Endothelial cell of umbilical vein (primary cell): ENCODE measurements around the gene FOLR2. TPM values are rescaled to one million over a fixed set of nuclear protein-coding genes. Genes with fewer than 3 reads are reported as not detected.

ENCODE experiments used
- BruUV-seq: library from RNA; stranded (reverse); fragments of 400-500 nt; replicated peaks from 2 replicates; lab custom pipeline; 2021; lab: Mats Ljungman, UMichigan
- CTCF ChIA-PET: fragments of 300-600, 350-600 bp; sonication (Branson Sonifier 250); formaldehyde crosslinking; loops from one replicate; lab custom pipeline; 2021; ENCODE audit warnings: antibody characterized with exemption, inconsistent platforms; lab: Charles Lee
- POLR2A ChIA-PET: fragments of 300-600, 350-600 bp; sonication (Branson Sonifier 250); formaldehyde crosslinking; loops from one replicate; lab custom pipeline; 2021; ENCODE audit warnings: antibody characterized with exemption, inconsistent platforms; lab: Charles Lee
- DNase-seq: peaks from one replicate; pipeline ENCODE4 v3.0.0-alpha.2; 2011; ENCODE audit warnings: low read depth, low spot score
- FAIRE-seq: peaks from 2 replicates; lab custom pipeline; 2011; peaks lifted over from hg19 to GRCh38; lab: Jason Lieb, UNC
- H2AFZ ChIP-seq: 2 replicates; pipeline ENCODE4 v1.6.0; 2012; ENCODE audit warnings: low read depth, low read length, control low read depth, inconsistent platforms
- H3K27ac ChIP-seq: 2 replicates; pipeline ENCODE4 v1.5.1; 2011; ENCODE audit warnings: low read depth, mild to moderate bottlenecking, control low read depth, low read length, moderate library complexity; ENCODE audit not compliant: insufficient read depth
- H3K27me3 ChIP-seq, 2 experiments: 2 replicates each; pipeline versions ENCODE4 v1.6.0 to v1.6.1; 2011; ENCODE audit warnings: low read length in 2 of 2, mixed read lengths in 1 of 2; ENCODE audit not compliant: control insufficient read depth in 2 of 2, insufficient read depth in 2 of 2
- H3K36me3 ChIP-seq, 2 experiments: 2 replicates in 1 of 2; 3 replicates in 1 of 2; pipeline ENCODE4 v1.5.1; 2011; ENCODE audit warnings: low read length in 2 of 2, mild to moderate bottlenecking in 1 of 2, moderate library complexity in 1 of 2; ENCODE audit not compliant: control insufficient read depth in 2 of 2, insufficient read depth in 2 of 2; ENCODE audit errors: extremely low read depth in 1 of 2
- H3K4me1 ChIP-seq: 3 replicates; pipeline ENCODE4 v1.5.1; 2011; ENCODE audit warnings: mild to moderate bottlenecking, low read length; ENCODE audit not compliant: control insufficient read depth, insufficient read depth; ENCODE audit errors: extremely low read depth
- H3K4me2 ChIP-seq: 2 replicates; pipeline ENCODE4 v1.6.1; 2011; ENCODE audit warnings: low read length, control low read depth, mixed read lengths; ENCODE audit not compliant: insufficient read depth
- H3K4me3 ChIP-seq, 3 experiments: fragments of 200-600 bp in 1 of 3; sonication (generic), shearing (Covaris generic) in 1 of 3; replicated peaks in 1 of 3; 2 replicates each; pipeline ENCODE4 v1.5.1; 2011 to 2016; ENCODE audit warnings: control low read depth in 3 of 3, low read length in 3 of 3, mild to moderate bottlenecking in 2 of 3, inconsistent platforms in 1 of 3, low read depth in 1 of 3, moderate library complexity in 1 of 3; ENCODE audit not compliant: insufficient read depth in 1 of 3
- H3K79me2 ChIP-seq: 2 replicates; pipeline ENCODE4 v1.6.0; 2012; ENCODE audit warnings: low read length, inconsistent platforms; ENCODE audit not compliant: control insufficient read depth, insufficient read depth
- H3K9ac ChIP-seq: replicated peaks from 2 replicates; pipeline ENCODE3; 2011; ENCODE audit warnings: low read length, control low read depth; ENCODE audit not compliant: insufficient read depth; ENCODE audit errors: extremely low read depth
- H3K9me1 ChIP-seq: replicated peaks from 3 replicates; pipeline ENCODE4 v1.6.0; 2011; ENCODE audit warnings: mild to moderate bottlenecking, low read length; ENCODE audit not compliant: control insufficient read depth, insufficient read depth; ENCODE audit errors: extremely low read depth
- H3K9me3 ChIP-seq: replicated peaks from 2 replicates; pipeline ENCODE4 v1.5.1; 2012; ENCODE audit warnings: low read length, inconsistent platforms; ENCODE audit not compliant: control insufficient read depth, insufficient read depth
- H4K20me1 ChIP-seq: replicated peaks from 2 replicates; pipeline ENCODE3; 2011; ENCODE audit warnings: mild to moderate bottlenecking, low read length; ENCODE audit not compliant: control insufficient read depth, insufficient read depth; ENCODE audit errors: extremely low read depth
- EZH2 ChIP-seq: IDR thresholded peaks from 2 replicates; pipeline ENCODE4 v1.6.1; 2012; ENCODE audit warnings: borderline replicate concordance, low read depth, mild to moderate bottlenecking, moderate library complexity, low read length, inconsistent platforms; ENCODE audit not compliant: severe bottlenecking
- FOS ChIP-seq: IDR thresholded peaks from 2 replicates; pipeline ENCODE4 v1.6.1; 2011; ENCODE audit warnings: mild to moderate bottlenecking, low read length, moderate library complexity, borderline replicate concordance; ENCODE audit not compliant: insufficient read depth
- GATA2 ChIP-seq: IDR thresholded peaks from 2 replicates; pipeline ENCODE4 v1.7.0; 2011; ENCODE audit warnings: low read depth, mild to moderate bottlenecking, moderate library complexity, mixed read lengths, low read length; ENCODE audit not compliant: insufficient read length, insufficient read depth
- JUN ChIP-seq: IDR thresholded peaks from 2 replicates; pipeline ENCODE4 v1.6.1; 2011; ENCODE audit warnings: borderline replicate concordance, low read depth; ENCODE audit not compliant: insufficient read length, insufficient read depth
- MYC ChIP-seq: IDR thresholded peaks from one replicate; pipeline ENCODE4 v1.6.1; 2011; ENCODE audit warnings: mild to moderate bottlenecking, low read depth, low read length
- POLR2A ChIP-seq: IDR thresholded peaks from 2 replicates; pipeline ENCODE4 v1.6.1; 2012; ENCODE audit warnings: low read depth, mild to moderate bottlenecking, control low read depth, low read length
- POLR2AphosphoS5 ChIP-seq: IDR thresholded peaks from 2 replicates; pipeline ENCODE4 v1.6.1; 2012; ENCODE audit warnings: low read depth, mild to moderate bottlenecking, control low read depth, low read length, moderate library complexity; ENCODE audit not compliant: insufficient read depth
- dilution Hi-C: fragments of 300-500 bp; cut with MboI; formaldehyde crosslinking; loops from one replicate; pipeline ENCODE4 v1.15.0; 2019; ENCODE audit warnings: low sequenced_read_pairs; ENCODE audit not compliant: extremely low pct_ligation_motif_present
- intact Hi-C: fragments of 100-400 bp; cut with micrococcal nuclease; formaldehyde crosslinking; loops from one replicate; pipeline ENCODE4 v1.10.0; 2022
- polyA plus RNA-seq, 4 experiments: library from polyadenylated mRNA; depleted of rRNA in 3 of 4; stranded (reverse) in 3 of 4; unstranded in 1 of 4; fragments of >200 nt; gene quantifications; 2 replicates each; pipeline versions ENCODE4 v1.2.1 to v1.2.3, GENCODE V29; 2011 to 2012; ENCODE audit warnings: missing spikeins in 1 of 4
- total RNA-seq: library from RNA; stranded (reverse); gene quantifications from 2 replicates; pipeline ENCODE4 v1.2.3, GENCODE V29; 2021
- TF ChIP-seq, protein P1 (sequence below), 2 donors: IDR thresholded peaks; 1 replicate in 1 of 2; 2 replicates in 1 of 2; pipeline ENCODE4 v1.5.1; 2011; ENCODE audit warnings: low read length in 2 of 2, mild to moderate bottlenecking in 2 of 2, moderate library complexity in 2 of 2, control low read depth in 1 of 2, inconsistent platforms in 1 of 2, low read depth in 1 of 2; ENCODE audit not compliant: insufficient read depth in 1 of 2; ENCODE audit errors: extremely low read depth in 1 of 2
- TF ChIP-seq, protein P2 (sequence below): IDR thresholded peaks from 2 replicates; pipeline ENCODE4 v1.6.1; 2011; ENCODE audit not compliant: insufficient read depth, insufficient read length

FOLR2 gene
- total and polyA plus RNA-seq, 2 donors (not counting 3 experiments of a cell fraction or from before 2014, with no cell fraction given), result not detected

DNA sequence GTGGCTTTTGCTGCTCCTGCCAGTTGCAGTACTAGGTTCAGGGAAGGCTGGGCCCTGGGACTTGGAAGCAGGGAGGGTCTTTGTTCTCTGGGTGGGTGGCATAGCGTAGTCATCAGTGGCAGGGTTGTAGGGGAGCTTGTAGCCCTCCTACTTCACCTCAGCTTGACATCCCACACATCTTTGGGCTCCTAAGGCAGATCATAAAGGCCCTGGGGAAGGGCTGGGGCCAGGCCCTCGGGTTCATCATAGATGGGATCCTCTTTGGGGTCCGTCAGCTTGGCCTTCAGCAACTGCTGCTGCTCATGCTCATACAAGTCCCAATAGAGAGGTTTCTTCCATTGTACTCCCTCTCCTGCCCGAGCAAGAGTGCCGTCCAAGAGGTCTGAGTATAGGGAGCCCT is 33.4 kb downstream of the FOLR2 start:
- Histone ChIP-seq H3K4me2 (no peak overlapping the region), H3K4me3 (no peak overlapping the region), H3K27ac (no peak overlapping the region), H3K36me3 (no peaks in the 10 kb centered on the region), H3K9me1 (no peaks in the 10 kb centered on the region), H3K9me3 (no peaks in the 10 kb centered on the region), H3K27me3 (peaks cover 36 to 51% of the 10 kb centered on the region in 2 experiments), H2AFZ (no peak overlapping the region), H3K79me2 (no peaks in the 10 kb centered on the region), H3K9ac (no peak overlapping the region), H3K4me1 (no peaks in the 10 kb centered on the region), H4K20me1 (no peaks in the 10 kb centered on the region)
- ChIA-PET POLR2A (no interaction called here), CTCF (no interaction called here)
- intact Hi-C loops (no loop called here), dilution Hi-C loops (no loop called here)
- DNase-seq (no peak), FAIRE-seq (no peak)
- no peak for TF ChIP-seq JUN
- TF ChIP-seq, protein P1, sequence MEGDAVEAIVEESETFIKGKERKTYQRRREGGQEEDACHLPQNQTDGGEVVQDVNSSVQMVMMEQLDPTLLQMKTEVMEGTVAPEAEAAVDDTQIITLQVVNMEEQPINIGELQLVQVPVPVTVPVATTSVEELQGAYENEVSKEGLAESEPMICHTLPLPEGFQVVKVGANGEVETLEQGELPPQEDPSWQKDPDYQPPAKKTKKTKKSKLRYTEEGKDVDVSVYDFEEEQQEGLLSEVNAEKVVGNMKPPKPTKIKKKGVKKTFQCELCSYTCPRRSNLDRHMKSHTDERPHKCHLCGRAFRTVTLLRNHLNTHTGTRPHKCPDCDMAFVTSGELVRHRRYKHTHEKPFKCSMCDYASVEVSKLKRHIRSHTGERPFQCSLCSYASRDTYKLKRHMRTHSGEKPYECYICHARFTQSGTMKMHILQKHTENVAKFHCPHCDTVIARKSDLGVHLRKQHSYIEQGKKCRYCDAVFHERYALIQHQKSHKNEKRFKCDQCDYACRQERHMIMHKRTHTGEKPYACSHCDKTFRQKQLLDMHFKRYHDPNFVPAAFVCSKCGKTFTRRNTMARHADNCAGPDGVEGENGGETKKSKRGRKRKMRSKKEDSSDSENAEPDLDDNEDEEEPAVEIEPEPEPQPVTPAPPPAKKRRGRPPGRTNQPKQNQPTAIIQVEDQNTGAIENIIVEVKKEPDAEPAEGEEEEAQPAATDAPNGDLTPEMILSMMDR (IDR thresholded peaks at IDR 0.05; ENCODE audit: extremely low read depth in 1 of 2, insufficient read depth in 1 of 2, low read depth in 1 of 2, low read length in 2 of 2), result no peak
- TF ChIP-seq, protein P2, sequence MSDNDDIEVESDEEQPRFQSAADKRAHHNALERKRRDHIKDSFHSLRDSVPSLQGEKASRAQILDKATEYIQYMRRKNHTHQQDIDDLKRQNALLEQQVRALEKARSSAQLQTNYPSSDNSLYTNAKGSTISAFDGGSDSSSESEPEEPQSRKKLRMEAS, result no peak
- TF ChIP-seq EZH2, result no peak
- TF ChIP-seq FOS, result no peak
- TF ChIP-seq POLR2A, result no peak
- no peak for TF ChIP-seq GATA2
- no peak for TF ChIP-seq MYC
- TF ChIP-seq POLR2AphosphoS5, result no peak
- no TSS peak for BruUV-seq
